MM.1S (cell line): ENCODE measurements around the gene SUN5.

Experiments
- DNase-seq: peaks from one replicate; pipeline ENCODE4 v3.0.0-alpha.2; 2015
- H2AFZ ChIP-seq: fragments of 300-600 bp; sonication (generic); 2 replicates; pipeline ENCODE4 v1.6.0; 2016; ENCODE audit warnings: antibody characterized with exemption, low read length
- H3F3A ChIP-seq: fragments of 300-600 bp; sonication (generic); 2 replicates; pipeline ENCODE4 v1.6.1; 2016; ENCODE audit warnings: mild to moderate bottlenecking, antibody characterized with exemption, low read length, moderate library complexity, mixed read lengths; ENCODE audit not compliant: insufficient read depth
- H3K27ac ChIP-seq: fragments of 300-600 bp; sonication (generic); 2 replicates; pipeline ENCODE4 v1.5.1; 2016; ENCODE audit warnings: mild to moderate bottlenecking, low read length
- H3K27me3 ChIP-seq: fragments of 300-600 bp; sonication (generic); replicated peaks from 2 replicates; pipeline ENCODE4 v1.6.0; 2016; ENCODE audit warnings: low read length; ENCODE audit not compliant: insufficient read depth
- H3K36me3 ChIP-seq: fragments of 300-600 bp; sonication (generic); replicated peaks from 2 replicates; pipeline ENCODE4 v1.6.1; 2016; ENCODE audit warnings: mild to moderate bottlenecking, low read length, mixed read lengths; ENCODE audit not compliant: insufficient read depth
- H3K4me1 ChIP-seq: fragments of 300-600 bp; sonication (generic); 2 replicates; pipeline ENCODE4 v1.6.1; 2016; ENCODE audit warnings: low read length, mixed read lengths
- H3K4me2 ChIP-seq: fragments of 300-600 bp; sonication (generic); 2 replicates; pipeline ENCODE4 v1.6.0; 2016; ENCODE audit warnings: low read depth, low read length
- H3K4me3 ChIP-seq: fragments of 300-600 bp; sonication (generic); 2 replicates; pipeline ENCODE4 v1.5.1; 2016; ENCODE audit warnings: low read length, mixed read lengths
- H3K79me2 ChIP-seq: fragments of 300-600 bp; sonication (generic); 2 replicates; pipeline ENCODE4 v1.6.1; 2016; ENCODE audit warnings: mixed run types, low read length, mixed read lengths
- H3K9ac ChIP-seq: fragments of 300-600 bp; sonication (generic); 2 replicates; pipeline ENCODE4 v1.6.1; 2016; ENCODE audit warnings: low read length, mixed read lengths
- H3K9me2 ChIP-seq: fragments of 300-600 bp; sonication (generic); replicated peaks from 2 replicates; pipeline ENCODE4 v1.6.1; 2016; ENCODE audit warnings: mild to moderate bottlenecking, low read length, mixed read lengths; ENCODE audit not compliant: insufficient read depth
- H3K9me3 ChIP-seq: fragments of 300-600 bp; sonication (generic); replicated peaks from 2 replicates; pipeline ENCODE4 v1.6.1; 2016; ENCODE audit warnings: mild to moderate bottlenecking, low read length, mixed read lengths; ENCODE audit not compliant: insufficient read depth
- H4K20me1 ChIP-seq: fragments of 300-600 bp; sonication (generic); 2 replicates; pipeline ENCODE4 v1.6.1; 2016; ENCODE audit warnings: mild to moderate bottlenecking, low read length, moderate library complexity, mixed read lengths; ENCODE audit not compliant: insufficient read depth
- CTCF ChIP-seq: fragments of 300-600 bp; sonication (generic); IDR thresholded peaks from 2 replicates; pipeline ENCODE4 v1.5.1; 2016; ENCODE audit warnings: antibody characterized with exemption, low read length, mixed read lengths
- EZH2 ChIP-seq: fragments of 300-600 bp; sonication (generic); optimal IDR thresholded peaks from 2 replicates; pipeline ENCODE3; 2017; ENCODE audit warnings: low read depth, mild to moderate bottlenecking, antibody characterized with exemption, low read length, mixed read lengths
- EZH2phosphoT487 ChIP-seq: fragments of 300-600 bp; sonication (generic); IDR thresholded peaks from 2 replicates; pipeline ENCODE4 v1.6.1; 2018; ENCODE audit warnings: antibody characterized with exemption, low read length

SUN5 gene

GRCh38 chr20:33028875-33029274 lies 24.6 kb upstream of the SUN5 start:
- no peak overlapping the region for H2AFZ ChIP-seq
- H3K27me3 ChIP-seq, result peaks cover 47% of the 10 kb centered on the region
- TF ChIP-seq CTCF, result no peak
- TF ChIP-seq EZH2phosphoT487, result no peak
- TF ChIP-seq EZH2, result no peak
- DNase-seq, result no peak
- no peaks in the 10 kb centered on the region for H3K4me1 ChIP-seq
- H3F3A ChIP-seq, result no peaks in the 10 kb centered on the region
- no peaks in the 10 kb centered on the region for H3K9me2 ChIP-seq
- H3K4me2 ChIP-seq, result no peak overlapping the region
- no peak overlapping the region for H3K27ac ChIP-seq
- H3K79me2 ChIP-seq, result no peaks in the 10 kb centered on the region
- no peak overlapping the region for H3K4me3 ChIP-seq
- no peaks in the 10 kb centered on the region for H3K9me3 ChIP-seq
- H3K36me3 ChIP-seq, result no peaks in the 10 kb centered on the region
- H3K9ac ChIP-seq, result no peak overlapping the region
- H4K20me1 ChIP-seq, result no peaks in the 10 kb centered on the region

GRCh38 chr20:33027769-33028751 lies 23.8 kb upstream of the SUN5 start:
- no peak overlapping the region for H3K4me2 ChIP-seq
- peaks cover 45% of the 10 kb centered on the region for H3K27me3 ChIP-seq
- H2AFZ ChIP-seq, result no peak overlapping the region
- H3K9me2 ChIP-seq, result no peaks in the 10 kb centered on the region
- no peaks in the 10 kb centered on the region for H3K36me3 ChIP-seq
- no peak overlapping the region for H3K9ac ChIP-seq
- no peak overlapping the region for H3K27ac ChIP-seq
- H3K4me3 ChIP-seq, result no peak overlapping the region
- H3K79me2 ChIP-seq, result no peaks in the 10 kb centered on the region
- DNase-seq, result no peak
- TF ChIP-seq EZH2phosphoT487 (no peak), CTCF (no peak), EZH2 (no peak)
- H4K20me1 ChIP-seq, result no peaks in the 10 kb centered on the region
- no peaks in the 10 kb centered on the region for H3K4me1 ChIP-seq
- H3K9me3 ChIP-seq, result no peaks in the 10 kb centered on the region
- no peaks in the 10 kb centered on the region for H3F3A ChIP-seq

GRCh38 chr20:33026779-33027759 lies 22.8 kb upstream of the SUN5 start:
- H3K9me3 ChIP-seq, result no peaks in the 10 kb centered on the region
- H2AFZ ChIP-seq, result no peak overlapping the region
- H3K4me3 ChIP-seq, result no peak overlapping the region
- H3K79me2 ChIP-seq, result no peaks in the 10 kb centered on the region
- no peaks in the 10 kb centered on the region for H3K36me3 ChIP-seq
- H3K9ac ChIP-seq, result no peak overlapping the region
- TF ChIP-seq CTCF (no peak), EZH2 (no peak), EZH2phosphoT487 (no peak)
- peaks cover 49% of the 10 kb centered on the region for H3K27me3 ChIP-seq
- no peaks in the 10 kb centered on the region for H4K20me1 ChIP-seq
- DNase-seq, result no peak
- no peaks in the 10 kb centered on the region for H3K9me2 ChIP-seq
- H3K4me1 ChIP-seq, result no peaks in the 10 kb centered on the region
- H3K27ac ChIP-seq, result no peak overlapping the region
- H3F3A ChIP-seq, result no peaks in the 10 kb centered on the region
- H3K4me2 ChIP-seq, result no peak overlapping the region
